GM21447 (cell line): ENCODE results near the gene LRRC28.

ENCODE experiments used
- ATAC-seq: cut with Tn5 transposase; IDR thresholded peaks from one replicate; pipeline ENCODE4 v1.9.1; 2021; ENCODE audit not compliant: unreplicated experiment

The LRRC28 gene

DNA sequence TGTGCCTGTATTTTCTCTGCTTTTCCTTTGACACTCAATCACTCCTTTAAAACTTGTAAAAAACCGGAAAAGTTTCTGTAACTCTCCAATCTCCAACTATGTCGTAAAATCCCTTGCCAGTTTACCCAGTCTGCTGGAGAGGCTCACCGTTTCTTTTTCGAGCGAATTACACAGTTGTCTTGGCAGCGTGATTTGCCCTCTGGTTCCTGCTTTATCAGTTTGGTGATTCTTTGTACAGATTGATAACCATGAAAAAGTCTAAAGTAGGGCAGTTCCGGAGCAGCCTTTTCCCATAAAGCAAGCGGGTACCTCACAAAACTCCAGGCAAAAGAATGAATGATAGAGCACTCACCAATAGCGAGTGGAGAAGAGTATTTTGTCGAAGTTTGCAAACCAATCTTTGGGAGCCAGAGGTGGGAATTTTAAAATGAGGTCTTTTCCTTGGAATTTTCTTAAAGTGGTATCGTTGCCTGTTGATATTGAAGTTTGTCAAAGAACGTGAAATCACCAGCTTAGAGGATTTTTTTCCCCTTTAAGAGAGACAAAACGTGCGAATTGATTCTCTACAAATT lies 1.9 kb upstream of the LRRC28 start, which contains the start of gene TTC23:
Gene TTC23, minus strand, starts transcription at position 312 of the 572 bp plus-strand sequence. CDS start 20,869 bp downstream, outside the sequence.
- ATAC-seq = no peak

DNA sequence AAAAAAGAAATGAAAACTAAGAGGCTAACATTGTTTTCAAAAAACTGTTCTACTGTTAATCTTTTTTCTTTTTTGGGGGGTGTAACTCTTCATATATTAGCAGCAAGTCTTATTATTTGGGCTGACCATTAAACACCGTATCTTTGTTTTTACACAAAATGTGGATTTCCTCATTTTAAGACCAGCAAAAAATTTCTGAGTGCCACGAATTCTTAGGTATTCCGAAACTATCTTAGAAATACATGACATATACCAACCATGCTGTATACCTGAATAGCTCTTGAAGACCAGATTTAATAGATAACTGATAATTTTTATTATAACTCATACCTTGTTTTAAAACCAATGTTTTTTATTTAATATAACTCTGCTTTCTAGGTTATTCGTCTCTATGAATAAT lies 1.3 kb upstream of the LRRC28 start:
- ATAC-seq = no peak

DNA sequence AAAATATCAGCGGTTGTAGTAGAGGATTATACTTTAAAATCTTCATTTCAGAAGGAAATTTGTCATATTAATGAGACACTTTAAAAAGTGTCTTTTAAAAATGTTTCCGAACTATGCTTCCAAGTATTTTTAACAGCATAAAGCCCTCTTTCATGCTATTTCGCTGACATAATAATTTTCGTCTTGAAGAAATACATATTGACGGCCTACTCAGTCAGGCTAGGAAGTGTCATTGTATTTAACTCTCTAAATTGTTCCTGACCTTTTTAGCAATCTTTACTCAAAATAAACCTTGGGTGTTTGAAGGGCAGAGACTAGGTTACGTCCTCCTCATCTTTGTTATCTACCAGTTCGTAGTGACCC lies 806 bp upstream of the LRRC28 start:
- no peak for ATAC-seq

DNA sequence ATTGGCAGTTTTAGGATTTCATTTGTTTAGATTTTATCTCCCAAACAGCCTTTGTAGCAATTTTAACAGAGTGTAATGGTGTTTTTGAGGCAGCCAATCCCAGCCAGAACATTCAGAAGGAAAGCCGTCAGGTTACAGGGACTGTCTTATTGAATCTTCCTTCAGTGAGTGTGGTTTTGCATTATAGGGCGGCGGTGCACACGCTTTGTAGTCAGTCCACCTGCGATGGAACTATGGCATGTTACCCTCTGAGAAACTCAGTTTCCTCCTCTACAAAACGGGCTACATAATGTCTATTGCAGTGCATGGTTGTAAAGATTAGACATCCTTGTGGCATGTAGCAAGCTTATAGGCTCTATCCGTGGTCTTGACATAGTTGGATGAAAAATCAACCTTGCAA lies 1.0 kb downstream of the LRRC28 start:
- no peak for ATAC-seq

DNA sequence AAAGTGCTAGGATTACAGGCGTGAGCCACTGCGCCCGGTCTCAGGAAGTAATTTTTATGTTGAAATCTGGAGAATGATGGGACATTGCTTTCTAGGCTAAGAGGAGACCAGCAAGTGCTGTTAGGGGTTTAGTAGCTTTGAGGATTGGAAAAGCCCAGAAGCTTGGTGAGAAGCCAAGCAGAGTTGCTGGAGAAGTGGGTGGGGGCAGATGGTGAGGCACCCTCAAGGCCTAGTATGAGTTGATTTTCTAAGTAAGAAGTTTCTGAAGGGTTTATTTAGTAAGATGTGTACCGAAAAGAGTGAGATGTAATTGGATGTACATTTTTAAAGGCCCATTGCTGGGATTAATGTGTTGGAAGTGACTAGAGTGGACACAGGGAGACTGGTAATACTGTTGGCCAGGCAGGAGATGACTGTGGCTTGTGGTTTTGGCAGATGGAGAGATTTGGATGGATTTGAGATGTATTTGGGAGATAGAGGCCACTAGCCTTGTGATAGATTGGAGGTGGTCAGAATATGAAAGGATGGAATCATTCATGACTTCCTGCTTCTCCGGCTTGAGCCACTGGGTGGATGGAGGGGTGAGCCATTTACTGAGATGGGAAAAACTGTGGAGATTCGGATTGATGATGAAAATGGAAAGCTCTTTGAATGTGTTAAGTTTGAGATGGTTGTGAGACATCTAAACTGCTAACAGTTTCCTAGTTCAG lies 2.3 kb downstream of the LRRC28 start:
- peak; percentile 18 for ATAC-seq

DNA sequence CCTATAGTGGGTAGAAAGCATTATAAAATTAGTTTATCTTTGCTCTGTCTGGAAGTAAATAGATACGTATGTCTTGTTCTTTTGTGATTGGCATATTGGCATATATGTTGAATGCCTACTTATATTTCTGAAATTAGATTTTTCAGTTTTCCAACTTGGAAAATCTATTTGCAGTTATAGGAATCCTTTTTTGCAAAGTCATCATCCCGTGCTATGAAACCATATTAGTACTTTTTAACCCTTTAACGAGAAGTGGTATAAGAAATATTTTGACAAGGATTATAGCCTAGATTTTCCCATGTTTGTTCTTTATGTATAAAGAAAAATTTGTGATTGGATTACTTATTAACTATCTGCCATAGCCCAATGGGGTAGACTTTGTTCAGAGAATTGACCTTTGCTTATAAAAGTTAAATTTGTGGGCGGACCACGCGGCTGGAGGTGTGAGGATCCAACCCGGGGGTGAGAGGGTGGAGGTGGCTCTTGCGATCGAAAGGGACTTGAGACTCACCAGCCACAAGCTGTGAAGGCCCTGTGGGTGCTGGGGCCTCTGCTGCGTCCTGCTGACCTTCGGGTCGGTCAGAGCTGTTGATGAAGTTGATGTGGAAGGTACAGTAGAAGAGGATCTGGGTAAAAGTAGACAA lies 5.9 kb downstream of the LRRC28 start:
- ATAC-seq = no peak

DNA sequence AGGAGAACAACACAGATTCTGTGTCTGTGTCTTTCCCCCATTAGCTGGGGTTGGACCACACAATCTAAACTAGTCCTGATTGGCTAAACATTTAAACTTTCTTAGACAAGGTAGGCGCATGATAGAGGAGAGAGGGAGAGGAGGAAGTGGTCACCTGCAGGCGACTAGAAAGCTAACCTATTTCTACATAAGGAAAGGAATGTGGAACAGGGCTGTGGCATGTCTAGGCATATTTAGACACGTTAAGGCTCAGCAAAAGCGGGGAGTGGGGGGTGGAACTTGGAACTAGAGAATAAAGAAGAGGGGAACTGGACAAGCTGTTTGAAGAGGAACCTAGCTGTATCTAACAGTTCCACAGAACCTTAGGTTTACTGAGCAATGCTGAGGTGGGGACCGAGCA lies 12.8 kb downstream of the LRRC28 start:
- ATAC-seq = no peak

DNA sequence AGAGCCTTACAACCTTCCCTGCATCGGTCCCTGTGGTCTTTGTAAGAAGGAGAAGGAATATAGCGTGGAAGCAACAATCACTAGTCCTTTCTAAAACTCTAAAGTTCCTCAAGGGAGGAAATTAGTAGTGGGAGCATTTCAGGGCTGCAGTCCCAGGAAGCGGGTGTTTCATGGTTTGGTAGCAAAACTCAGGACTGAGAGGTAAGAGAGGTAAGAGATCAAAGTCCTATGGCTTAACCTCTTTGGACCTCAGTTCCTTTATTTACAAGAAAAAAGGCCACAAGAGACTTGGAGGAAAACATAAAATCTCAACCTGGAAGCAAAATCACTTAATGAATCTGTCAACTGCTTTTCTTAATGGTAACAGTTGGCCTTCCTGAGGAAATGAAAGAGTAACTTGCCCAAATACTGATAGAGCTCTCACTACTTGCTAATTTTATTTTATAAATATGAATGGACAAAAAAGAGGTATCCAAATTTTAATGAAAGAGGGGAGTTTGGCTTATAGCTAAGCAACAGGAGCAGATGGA lies 14.3 kb downstream of the LRRC28 start:
- no peak for ATAC-seq

DNA sequence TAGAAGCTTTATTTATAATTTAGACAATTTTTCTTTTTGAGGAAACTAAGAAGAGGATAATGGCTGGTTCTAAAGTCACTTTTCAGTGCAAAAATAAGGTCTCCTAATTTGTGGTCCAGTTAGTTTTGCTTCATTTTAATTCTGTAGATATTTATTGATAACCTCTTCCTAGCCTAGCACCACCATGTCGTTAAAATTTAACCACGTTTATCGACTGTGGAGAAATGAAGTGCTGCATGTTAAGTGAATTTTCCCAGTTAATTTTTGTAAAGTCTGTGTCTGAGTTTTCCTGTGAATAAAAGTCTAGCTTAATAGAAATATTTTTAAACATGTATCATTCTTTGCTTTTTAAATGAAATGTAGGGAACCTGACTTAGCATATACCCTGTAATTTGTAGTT lies 16.7 kb downstream of the LRRC28 start:
- no peak for ATAC-seq

DNA sequence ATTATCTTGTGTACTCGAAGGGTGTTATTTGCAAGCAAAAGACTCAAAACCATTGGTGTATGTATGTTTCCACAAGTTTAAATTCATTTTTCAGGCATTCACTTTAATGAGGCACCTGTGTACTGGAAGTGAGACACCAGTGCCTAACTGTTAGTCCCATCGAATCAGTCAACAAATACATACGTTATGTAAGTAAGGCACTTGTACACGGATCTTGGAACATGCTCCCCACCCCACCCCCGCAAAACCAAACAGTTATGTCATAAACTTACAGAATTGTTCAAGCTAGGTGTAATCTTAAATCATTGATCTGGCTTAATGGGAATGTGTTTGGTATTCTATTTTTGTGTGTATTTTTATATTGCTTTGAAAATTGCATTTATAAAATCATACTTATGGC lies 17.1 kb downstream of the LRRC28 start:
- ATAC-seq = no peak

DNA sequence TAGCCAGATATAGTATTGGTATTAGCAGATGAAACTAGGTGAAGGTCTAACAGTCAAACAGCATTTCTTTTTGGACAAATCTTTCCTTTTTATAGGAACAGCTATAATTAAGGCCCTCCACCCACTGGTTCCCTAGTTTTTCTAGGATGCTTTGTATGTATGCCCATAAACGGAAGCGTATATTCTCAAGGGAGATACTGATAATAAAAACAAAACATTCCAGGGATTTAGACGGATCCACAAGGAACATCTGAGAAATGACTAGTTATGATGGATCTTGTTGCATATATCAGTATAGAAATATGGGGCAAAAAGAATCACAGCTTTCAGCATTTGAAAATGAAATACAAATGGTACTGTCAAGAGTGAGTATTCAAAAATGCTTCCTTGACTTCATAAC lies 22.5 kb downstream of the LRRC28 start:
- ATAC-seq = no peak

DNA sequence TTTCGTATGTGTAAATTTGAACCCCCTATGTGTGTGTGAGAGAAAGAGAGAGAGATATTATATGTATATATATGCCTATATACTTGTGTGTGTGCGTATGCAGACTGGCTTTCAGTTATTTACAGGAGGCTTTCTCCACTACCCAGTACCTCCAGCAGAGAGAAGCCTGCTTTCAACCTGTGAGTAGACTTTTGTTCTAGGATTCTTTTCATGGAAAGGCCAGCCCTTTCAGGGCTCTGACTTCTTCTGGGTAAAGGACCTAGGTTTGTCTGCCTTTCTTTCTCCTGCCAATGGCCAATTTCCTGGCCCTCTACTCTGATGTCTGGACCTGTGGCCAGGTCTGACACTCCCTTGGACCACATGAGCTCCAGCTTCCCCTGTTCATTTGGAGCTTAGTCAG lies 23.8 kb downstream of the LRRC28 start:
- no peak for ATAC-seq

DNA sequence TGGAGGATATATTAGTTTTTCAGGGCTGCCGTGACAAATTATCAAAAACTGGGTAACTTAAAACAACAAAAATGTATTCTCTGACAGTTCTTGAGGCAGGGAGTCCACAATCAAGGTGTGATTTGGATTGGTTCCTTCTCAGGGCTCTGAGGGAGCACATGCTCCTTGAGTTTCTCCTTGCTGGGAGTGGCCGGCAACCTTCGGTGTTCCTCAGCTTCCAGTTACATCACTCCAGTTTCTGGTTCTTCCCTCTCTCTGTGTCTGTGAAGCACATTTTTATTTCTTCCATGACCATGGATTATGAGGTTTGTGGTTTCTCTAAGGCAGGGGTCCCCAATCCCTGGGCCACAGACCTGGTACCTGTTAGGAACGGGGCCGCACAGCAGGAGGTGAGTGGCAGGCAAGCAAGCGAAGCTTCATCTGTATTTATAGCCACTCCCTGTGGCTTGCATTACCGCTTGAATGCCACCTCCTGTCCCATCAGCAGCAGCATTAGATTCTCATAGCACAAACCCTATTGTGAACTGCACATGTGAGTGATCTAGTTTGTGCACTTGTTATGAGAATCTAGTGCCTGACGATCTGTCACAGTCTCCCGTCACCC lies 24.3 kb downstream of the LRRC28 start:
- no peak for ATAC-seq

DNA sequence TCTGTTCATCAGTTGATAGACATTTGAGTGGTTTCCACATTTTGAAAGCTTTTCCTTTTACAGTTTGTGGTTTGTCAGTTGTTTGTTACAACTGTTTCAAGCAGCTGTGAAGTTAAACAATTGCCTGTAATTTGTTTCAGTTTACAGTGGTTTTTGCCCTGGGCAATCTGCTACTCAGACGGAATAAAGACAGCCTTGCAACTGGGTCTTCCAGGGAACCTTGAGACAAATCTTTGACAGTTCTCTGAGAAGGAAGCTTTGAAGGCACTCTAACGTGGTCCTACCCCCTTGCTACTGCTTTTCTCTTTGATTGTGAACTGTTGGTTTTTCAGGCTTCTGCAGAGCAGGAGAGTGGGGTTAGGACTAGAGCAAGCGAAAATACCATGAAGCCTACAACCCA lies 28.0 kb downstream of the LRRC28 start:
- no peak for ATAC-seq

DNA sequence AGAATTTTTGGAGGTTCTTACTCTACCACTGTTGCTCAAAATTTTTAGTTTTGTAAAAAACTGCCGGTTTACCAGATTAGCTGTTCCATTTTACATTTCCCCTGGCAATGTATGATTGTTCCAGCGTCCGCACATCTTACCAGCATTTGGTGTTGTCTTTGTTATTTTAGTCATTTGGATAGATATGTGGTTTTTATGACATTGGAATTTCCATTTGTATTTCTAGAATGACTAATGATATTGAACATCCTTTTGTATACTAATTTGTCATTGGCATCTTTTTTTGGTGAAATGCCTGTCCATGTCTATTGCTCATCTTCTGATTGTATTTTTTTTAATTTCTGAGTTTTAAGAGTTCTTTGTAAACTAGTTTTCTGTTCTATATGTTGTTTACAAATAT lies 28.5 kb downstream of the LRRC28 start:
- ATAC-seq = no peak

DNA sequence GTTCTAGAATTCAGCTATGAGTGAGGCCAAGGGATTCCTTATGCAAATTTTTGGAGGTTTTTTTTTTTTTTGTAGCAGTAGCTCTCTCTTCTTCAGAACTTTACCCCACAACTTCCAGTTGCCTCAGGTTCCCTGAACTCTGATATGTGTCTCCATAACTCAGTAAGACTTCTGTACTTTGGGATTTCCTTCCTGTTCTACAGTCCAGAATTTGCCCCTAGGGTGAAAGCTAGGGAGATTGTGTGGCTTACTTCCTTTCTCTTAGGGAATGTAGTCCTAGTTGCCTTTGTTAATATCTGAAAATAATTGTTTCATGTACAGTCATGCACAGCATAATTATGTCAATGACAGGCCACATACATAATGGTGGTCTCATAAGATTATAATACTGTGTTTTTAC lies 30.8 kb downstream of the LRRC28 start:
- no peak for ATAC-seq

DNA sequence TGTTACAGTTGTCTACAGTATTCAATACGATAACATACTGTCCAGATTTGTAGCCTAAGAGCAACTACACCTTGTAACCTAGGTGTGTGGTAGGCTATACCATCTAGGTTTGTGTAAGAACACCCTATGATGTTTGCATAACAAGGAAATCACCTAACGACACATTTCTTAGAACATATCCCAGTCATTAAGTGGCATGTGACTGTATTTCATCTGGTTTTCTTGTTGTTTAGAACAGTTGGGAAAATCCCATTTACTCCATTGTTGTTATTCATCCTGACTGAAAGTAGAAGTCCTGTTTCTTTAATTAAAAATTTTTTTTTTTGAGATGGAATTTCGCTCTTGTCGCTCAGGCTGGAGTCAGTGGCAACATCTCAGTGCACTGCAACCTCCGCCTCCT lies 31.3 kb downstream of the LRRC28 start:
- no peak for ATAC-seq

DNA sequence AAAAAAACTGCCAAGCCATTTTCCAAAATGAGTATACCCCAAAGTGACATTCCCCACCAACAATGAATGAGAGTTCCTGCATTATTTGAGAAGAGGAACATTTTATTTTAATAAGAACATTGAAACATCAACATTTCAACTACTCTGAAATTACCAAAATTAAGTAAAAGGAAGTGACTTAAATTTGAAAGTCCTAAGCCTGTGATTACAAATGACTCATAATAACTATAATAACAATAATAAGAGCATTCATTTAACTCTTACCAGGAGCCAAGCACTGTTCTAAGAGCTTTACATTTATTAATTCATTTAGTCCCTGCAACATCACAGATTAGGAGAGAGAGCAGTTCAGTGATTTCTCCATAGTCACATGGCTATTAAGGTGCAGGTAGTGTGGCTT lies 32.4 kb downstream of the LRRC28 start:
- no peak for ATAC-seq

DNA sequence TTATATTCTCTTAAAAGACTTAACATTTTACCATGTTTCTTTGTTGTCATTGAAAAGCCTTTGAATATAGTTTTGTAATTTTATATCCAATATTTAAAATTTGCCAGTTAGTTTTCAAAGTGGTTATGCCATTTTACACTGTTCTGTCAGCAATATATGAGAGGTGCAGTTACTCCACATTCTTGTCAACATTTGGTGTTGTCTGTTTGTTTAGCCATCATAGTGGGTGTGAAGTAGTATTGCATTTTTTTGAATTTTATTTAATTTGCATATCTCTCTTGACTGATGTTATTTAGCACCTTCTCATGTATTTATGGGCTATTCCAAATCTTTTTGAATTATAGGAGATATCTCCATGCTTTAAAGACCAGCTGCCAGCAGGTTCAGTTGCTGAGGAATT lies 40.4 kb downstream of the LRRC28 start:
- ATAC-seq = no peak

DNA sequence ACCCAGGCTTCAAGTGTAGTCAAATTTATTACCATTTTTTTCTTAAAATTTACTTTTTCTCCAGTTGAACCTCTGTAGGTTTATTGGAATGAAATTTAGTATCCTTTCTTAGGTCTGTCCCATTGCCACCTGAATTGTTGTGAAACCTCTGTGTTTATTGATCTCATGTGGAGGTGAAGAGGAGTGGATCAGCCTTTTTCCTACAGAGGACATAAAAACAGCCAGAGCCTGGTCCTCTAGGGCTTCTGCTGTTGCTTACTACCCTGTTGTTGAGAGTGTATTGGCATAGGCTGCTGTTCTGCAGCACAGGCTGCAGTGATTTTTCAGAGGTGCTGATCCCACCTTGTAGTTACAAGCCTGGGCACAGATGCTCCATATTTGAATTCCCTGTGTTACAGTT lies 44.6 kb downstream of the LRRC28 start:
- ATAC-seq = no peak

DNA sequence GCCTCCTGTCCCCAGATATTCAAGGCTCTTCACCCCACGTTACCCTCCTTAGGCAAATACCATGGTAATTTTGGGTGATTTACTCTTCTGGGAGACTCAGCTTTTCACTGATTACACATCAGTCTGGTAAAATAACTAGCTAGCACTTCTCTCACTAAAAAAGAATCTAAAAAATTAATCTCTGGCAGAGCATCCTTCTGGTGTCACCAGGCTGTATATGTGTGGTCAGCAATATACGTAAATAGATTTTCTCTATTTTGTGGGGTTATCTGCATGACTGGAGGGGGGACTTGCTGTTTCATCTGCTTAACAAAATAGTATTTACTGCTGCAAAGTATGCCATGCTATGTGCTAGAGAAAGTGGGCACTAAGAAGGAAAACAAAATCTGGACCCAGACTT lies 45.1 kb downstream of the LRRC28 start:
- ATAC-seq = no peak

DNA sequence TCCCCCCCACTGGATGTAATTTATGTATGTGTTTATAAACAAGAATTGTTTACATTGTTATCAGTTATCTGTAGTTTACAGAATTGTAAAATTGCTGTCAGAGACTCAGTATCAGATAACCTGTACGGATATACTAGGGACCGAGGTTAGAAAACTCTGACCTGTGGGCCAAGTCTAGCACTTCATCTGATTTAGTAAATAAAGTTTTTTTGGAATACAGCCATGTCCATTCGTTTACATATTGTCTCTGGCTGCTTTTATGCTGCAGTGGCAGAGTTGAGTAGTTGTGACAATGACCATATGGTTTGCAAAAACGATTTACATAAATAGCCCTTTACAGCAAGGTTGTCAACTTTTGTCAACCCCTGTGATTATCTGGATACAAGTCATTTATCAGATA lies 52.6 kb downstream of the LRRC28 start:
- no peak for ATAC-seq
